RCC 7860 (cell line): ENCODE results near the gene TBC1D8.
A peak's percentile ranks its signal among the peaks of the same experiment; 100 is the strongest.

ENCODE experiments used
- DNase-seq: peaks from one replicate; pipeline ENCODE4 v3.0.0-alpha.2; 2015; ENCODE audit warnings: low spot score
- FAIRE-seq: peaks from 2 replicates; lab custom pipeline; 2012; peaks lifted over from hg19 to GRCh38; lab: Jason Lieb, UNC

TBC1D8 gene

DNA sequence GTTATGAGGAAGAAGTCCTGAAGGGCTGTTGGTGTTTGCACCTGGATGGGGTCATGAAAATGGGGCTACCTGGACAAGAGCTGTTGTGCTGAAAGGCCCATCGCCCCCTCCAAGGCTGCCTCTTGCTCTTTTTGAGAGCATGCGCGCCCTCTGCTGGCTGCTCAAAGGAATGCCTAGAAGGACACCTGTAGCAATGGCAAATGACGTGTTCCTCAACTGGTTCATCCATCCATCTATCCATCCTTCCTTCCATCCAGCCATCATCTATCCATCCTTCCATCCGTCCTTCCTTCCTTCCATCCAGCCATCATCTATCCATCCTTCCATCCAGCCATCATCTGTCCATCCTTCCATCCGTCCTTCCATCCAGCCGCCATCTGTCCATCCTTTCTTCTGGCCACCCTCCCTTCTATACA, 166.3 kb downstream of the TBC1D8 start:
- no peak for FAIRE-seq
- peak; percentile 51 for DNase-seq

DNA sequence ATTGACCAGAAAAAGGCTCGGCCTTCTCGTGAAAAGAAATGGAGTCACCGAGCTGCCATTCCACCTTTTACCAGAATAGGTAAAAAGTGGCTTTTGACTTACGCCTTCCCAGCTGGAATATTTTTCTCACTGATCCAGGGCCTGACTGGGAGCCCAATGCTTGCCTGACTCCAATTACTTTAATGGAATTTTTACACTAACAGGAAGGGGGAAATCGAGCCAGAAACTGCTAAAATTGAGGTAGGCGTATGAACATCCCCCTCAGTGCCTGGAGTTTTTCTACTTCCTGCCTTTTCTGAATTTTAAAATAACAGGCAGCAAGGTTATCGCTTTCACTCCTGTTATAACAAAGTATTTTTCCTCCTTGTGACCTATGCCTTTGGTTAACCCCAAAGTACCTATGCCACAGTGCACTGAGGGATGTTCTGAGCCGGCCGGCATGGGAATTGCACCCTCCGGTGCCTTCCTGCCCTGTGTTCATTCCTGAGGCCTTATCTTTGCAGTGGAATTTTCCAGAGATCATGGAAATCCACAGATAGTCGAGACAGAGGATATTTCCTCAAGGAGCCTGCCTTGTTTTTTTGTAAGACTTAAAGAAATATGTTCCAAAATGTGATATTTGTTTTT, 167.4 kb downstream of the TBC1D8 start:
- DNase-seq (no peak), FAIRE-seq (no peak)

DNA sequence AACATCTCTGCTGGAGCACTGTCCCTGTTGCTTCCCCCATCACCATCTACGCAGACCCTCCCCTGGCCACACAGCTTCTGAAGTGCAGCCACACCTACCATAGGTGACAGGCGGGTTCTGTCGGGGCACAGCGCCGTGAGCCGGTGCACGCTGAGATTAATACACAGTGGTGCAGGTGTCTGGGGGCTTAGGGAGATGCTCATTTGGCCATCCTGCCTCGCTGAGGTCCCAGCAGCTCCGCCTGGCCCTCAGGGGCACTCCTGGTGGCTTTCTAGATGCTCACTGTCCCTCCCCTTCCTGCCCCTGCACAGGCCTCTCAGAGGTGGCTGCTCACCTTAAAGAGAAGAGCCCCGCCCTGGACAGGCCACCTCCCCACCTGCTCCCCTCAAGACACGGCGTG, 168.0 kb downstream of the TBC1D8 start:
- DNase-seq (no peak), FAIRE-seq (no peak)

DNA sequence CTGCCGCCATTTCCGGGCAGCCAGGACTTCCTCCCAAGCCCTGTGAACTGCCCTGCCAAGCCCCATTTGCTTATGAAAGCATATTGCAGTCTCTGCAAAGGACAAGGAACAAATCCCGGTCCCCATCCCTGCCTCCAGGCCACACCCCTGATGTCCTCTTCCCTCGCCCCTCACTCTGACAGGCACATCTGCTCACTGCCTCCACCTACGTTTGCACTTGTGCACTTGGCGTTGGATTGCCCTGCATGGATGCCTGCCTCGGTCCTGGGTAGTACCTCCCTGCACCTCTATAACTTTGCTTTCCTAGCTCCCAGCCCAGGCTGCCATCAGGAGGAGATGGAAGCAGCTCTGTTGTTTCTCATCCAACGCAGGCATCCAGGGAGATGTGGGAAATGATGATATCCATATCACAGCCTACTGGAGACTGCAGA, 168.7 kb downstream of the TBC1D8 start:
- FAIRE-seq (no peak), DNase-seq (no peak)

DNA sequence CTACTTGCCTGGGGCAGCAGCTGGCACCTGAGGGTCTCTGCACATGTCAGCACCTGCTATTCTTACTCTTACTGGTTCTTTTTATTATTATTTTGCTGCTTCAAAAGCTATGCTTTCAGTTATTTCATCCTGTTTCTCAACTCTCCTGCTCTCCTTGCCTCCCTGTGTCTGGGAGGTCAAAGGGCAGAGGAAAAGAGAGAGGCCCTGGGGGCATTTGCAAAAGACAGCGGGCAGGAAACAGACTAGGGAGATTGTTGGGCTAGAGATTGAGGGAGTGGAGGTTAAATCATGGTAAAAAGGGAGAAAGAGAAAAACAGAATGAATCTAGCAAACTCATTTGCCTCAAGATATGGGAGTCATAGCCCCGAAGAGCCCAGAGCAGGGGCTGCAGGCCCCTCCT, 170.2 kb downstream of the TBC1D8 start:
- FAIRE-seq (no peak), DNase-seq (no peak)

DNA sequence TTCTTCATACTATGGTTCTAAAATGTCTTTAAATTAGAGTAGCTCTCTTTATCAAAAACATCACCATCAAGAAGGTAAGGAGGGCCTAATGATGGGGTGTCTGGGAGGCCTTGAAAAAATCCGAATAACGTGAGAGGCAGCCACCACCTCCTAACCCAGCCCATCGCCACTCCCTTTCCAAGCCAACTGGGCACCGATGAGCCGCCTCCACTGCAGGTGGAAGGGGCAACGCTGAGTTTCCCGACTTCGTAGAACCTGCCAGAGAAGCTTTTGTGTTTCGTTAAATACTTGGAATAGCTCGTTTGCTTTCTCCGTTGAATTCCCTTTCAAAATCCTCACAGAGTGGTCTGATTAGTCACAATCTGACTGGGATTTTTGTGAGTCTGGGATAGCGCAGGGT, 171.1 kb downstream of the TBC1D8 start:
- no peak for FAIRE-seq
- DNase-seq: no peak

DNA sequence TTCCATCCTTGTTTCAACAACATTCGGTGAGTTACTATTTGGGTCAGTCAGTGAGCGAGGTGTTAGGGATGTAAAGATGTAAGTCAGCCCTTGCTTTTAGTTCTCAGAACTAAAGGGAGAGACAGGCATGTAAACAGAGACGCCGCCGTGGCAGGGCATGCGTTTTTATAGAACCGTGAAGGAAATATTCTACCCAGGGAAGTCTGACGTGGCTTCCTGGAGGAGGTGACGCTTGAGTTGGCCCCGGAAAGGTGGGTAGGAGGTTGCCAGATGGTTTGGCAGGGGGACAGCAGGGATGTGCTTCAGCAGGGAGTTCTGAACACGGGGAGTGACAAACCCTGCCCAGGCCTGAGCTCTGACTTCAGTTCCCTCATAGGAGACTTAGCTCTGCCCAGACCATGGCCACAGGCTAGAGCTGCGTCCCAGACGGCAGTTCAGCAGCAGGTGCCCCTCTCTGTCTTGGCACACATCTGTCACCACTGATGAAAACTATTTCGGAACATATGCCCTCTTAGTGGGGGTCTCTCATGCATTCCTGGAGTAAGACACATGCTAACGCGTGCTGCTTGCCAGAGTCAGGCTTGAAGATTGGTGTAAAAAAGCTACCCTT, 172.5 kb downstream of the TBC1D8 start:
- FAIRE-seq: no peak

DNA sequence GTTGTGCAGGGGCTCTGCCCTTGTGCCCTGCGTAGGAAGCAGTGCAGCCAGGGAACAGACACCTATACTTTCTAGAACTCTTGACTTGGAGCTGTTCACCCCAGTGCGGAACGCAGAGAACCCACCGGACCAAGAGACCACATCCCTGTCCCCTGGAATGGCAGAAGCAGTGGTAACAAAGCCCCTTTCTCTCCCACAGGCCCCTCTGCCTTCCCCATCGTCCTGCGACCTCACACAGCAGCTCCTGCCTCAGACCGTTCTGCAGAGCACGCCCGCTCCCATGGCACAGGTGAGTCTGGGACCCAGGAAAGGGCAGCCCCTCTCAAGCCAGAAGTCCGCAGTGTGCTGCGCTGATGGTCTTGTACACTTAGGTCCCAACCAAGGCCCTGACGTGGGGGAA, 173.7 kb downstream of the TBC1D8 start:
- FAIRE-seq (no peak), DNase-seq (no peak)

More for the DNA sequence above, 172.5 kb downstream of the TBC1D8 start:
- no peak for DNase-seq

DNA sequence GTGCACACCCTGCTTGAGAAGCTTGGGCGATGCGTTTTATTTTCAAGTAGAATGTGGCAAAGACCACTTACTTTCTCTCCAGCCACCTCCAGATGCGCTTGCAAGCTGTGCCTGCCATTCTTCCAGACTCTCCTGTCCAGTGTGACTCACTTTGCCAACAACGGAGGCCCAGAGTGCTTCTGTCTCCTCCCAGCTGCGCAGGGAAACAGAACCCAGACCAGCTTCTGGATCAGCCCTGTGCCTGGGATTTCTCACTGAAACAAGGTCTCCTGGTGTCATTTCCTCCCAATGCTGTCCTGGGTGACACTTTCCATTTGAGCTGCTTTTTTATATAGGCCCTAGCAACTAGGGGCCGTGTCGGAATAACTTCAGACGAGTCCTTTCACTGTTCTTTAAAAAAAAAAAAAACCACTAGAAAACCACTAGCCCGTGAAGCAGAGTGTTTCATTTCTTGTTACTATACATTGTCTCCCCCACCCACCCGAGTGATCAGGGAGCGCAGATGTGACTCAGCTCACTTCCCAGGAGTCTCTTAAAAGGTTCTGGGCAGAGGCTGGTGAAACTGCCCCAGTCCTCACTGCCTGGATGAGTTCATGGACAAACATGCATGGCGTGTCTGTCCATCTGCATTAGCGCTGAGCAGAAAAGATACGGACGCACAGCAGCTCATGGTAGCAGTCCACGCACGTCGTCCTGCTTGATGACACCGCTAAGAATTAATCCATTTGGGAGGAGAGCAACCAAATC, 174.4 kb downstream of the TBC1D8 start:
- peak; percentile 93 for FAIRE-seq
- DNase-seq: peak; percentile 81

DNA sequence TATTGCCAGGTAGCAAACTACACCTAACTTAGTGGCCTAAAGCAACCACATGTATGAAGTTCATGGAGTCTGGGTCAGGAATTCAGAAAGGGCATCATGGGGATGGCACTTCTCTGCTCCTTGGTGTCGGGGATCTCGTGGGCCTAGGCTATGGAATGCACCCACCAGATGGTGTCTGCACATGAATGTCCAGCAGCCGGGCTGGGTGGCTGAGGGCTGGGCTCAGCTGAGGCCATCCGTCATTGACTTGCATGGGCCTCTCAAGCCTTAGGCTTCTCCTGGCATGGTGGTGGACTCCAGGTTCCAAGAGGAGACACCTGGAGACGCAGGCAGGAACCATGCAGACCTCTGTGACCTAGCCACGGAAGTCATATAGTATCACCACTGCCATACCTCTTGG, 175.1 kb downstream of the TBC1D8 start:
- no peak for DNase-seq
- no peak for FAIRE-seq

DNA sequence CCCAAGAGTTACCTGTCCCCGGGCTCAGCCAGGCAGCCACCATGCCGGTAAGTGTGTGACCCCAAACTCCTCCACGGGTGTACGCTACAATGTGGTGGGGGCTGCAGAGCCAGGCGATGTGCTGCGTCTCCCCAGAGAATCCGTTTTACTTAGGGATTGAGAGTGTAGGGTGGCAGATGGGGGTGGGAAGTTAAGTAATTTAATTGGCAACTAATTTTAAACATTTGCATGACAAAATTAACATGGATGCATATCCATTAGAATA, 175.7 kb downstream of the TBC1D8 start:
- FAIRE-seq (no peak), DNase-seq (no peak)

DNA sequence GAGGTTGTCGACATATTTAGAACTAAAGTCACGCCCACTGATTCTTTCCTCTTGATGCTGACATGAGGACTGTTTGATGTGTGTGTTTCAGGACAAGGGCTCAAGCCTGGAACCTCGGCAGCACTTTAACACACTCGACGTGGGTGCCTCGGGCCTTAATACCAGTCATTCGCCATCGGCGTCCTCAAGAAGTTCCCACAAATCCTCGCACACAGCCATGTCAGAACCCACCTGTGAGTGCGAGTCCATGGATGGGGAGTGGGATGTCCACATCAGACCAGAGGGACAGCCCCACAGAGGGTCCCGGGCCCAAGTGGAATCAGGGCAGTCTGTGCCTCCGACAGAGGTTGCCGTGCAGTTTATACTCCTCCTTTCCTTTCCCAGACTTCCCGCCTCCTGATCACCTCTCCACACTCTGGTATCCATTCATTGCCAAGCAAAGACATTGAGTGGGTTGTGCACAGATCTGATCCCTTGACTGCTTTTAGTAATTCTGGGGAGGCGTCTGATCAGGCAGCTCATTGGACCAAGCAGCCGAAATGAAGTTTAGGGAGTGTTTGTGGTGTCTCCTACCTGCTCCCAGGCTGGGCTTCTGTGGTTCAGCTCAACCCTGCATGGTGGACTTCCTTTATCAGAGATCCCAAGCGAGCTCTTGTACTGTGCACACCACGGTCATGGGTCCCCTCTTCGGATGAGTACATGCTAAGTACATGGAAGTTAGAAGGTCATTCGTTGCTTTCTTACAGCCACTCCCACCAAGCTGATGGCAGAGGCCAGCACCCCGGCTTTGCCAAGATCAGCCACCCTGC, 176.3 kb downstream of the TBC1D8 start:
- DNase-seq: no peak
- FAIRE-seq: no peak

DNA sequence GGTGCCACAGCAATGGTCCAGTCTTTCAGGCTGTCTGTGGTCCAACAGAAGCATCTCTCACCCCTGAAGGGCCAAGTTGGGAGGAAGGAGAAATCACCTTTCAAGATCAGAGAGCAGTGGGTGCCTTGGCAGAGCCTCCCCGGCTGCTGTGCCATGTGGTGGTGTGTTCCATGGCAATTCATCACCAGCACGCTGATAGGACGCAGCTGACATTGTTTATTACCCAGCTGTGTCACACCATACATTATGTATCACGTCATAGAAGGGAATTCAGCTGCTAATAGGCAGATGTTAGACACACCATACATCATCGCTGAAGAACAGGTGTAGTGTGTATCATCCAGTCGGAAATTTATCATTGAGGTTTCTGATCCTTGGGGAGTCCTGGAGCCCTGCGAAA, 178.7 kb downstream of the TBC1D8 start:
- DNase-seq (no peak), FAIRE-seq (no peak)

DNA sequence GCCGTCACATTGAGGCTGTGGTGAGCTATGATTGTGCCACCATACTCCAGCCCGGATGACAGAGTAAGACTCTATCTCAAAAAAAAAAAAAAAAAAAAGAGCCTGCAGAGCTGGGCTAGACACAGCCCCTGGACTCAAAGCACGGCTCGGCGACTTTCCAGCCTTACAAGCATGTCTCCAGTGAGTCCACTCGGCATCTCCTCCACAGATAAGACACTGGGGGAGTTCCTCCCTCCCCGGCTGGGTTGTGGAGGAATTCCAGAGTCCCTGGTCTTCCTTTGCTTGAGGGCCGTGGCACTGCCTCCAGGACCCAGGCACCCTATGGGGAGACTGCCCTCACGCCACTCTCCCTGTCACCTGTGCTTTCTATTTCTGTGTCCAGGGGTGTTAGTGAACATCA, 180.0 kb downstream of the TBC1D8 start:
- FAIRE-seq: no peak
- no peak for DNase-seq

DNA sequence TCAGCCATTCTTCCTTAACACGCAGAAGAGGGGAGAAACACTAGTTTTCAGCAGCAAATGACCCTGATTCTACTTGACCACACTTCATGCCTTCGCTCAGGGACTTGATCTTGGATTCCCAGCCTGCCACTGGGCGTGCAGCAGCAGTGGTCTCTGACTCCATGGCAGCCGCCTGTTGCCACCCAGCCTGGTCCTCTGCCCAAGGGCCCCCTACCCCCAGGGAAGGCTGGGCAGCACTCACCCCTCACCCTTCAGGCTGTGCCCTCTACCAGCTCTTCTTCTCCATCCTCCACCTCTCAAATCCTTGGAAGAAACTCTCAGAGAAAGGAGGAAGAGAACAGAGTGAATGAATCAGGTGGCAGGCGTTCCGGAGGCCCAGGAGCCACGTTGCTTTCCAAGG, 181.2 kb downstream of the TBC1D8 start:
- FAIRE-seq (no peak), DNase-seq (no peak)

DNA sequence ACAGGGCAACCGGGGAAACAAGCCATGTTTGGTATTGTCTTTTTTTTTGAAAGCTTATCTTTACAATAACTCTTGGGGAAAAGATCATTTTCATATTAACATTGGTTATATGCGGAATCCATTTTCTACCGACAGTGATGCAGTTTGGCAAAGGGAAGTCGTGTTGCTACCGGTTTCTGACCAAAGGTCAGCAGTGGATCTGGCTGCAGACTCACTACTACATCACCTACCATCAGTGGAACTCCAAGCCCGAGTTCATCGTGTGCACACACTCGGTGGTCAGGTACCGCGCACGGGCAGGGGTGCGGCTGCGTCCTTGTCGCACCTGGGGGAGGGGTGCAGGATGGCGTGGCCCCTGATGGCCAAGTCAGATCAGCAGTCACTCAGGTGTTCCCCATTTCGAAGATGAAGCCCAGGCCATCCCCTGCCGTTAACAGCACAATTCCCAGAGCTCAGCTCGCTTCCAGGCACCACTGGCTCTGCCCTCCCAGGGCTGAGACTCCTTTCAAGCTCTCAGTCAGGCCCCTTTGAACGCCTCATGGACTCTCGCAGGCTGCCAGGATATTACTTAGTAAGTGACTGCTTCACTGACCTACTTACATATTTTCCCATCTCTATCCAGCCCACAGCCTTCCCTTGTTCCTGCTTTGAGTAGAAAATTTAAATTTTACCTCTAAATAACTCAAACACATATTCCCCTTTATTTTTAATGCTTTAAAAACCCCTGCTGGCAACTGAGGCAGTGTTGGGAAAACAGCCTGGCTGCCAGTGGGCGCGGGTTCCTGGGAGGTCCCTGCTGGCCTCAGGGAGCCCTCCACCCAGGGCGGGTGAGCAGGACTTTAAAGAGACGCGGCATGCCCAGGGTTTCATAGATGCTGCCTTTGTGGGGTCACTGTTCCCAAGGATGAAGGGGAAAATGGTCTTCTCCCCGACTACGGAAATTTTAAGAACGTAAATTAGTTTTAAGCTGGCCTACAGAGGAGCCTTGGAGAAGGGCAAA, 182.7 kb downstream of the TBC1D8 start:
- DNase-seq: no peak
- FAIRE-seq: no peak

DNA sequence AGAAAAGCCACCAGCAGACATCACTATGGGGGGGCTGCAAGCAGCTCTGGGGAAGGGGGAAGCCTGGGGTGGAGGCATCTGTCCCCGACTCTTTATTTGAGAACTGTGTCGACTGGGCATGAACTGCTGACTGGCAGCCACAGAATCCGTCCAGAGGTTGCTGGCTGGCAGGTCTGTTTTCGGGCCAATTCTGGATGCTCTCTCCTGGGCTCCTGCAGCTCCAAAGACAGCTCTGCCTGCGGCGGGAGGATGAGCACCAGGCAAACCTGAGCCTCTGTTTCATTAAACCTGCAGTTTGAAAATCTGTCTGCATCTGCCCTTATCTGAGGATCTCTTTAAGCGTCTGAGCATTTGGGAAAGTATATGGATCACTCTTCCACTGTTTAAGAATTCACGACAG, 183.5 kb downstream of the TBC1D8 start:
- FAIRE-seq (no peak), DNase-seq (no peak)

DNA sequence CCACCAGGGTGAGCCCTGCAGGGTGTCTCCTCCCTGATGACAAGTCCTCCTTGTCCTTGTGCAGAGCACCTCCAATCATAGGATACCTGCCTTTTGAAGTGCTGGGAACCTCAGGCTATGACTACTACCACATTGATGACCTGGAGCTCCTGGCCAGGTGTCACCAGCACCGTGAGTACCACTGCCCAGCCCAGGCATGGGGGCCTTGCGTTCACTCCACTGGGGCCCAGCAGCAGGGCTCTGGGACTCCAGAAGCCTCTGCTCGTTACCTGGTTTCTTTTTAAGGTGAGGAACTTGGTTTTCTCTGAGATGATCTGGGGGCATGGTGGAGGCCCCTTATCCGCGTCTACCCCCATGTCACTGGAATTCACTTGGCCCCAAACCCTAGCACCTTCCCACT, 185.6 kb downstream of the TBC1D8 start:
- DNase-seq (no peak), FAIRE-seq (no peak)

DNA sequence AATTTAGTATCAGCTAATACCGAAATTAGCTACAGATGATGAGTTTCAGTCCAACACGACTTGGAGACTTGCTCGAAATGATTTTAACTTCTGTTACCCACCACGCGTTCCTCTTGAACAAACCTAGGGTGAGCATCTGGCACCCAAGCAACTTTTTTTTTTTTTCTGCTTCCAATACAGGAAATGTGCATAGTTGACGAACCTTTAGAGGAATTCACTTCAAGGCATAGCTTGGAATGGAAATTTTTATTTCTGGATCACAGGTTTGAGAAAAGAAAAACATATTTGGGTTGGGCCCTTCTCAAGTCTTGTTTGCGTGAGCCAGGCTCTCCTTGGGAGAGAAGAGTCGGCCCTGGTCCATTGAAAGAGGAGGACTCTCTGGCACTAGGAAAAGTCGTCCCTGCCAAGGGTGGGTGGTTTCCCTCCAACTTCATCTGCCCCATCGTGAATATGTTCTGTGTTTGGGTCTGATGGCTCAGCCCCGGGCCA, 186.5 kb downstream of the TBC1D8 start:
- DNase-seq: no peak
- no peak for FAIRE-seq

DNA sequence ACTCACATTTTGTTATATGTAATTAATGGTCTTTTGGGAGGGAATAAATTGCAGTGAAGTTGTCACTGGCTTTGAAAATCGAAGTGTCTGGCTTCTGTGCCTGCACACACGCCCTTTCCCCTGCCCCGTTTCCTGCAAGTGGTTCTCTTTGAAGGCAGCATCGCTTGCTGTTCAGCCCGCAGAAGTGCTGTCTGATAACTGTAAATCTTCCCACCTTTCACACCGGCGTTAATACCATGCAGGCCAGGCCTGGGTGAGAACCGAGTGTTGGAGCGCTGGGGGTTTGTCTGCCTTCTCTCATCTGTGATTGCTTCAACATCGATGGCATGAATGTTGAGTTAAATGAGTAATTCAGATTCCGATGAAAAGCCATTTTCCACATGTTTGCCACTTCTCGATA, 187.0 kb downstream of the TBC1D8 start:
- FAIRE-seq (no peak), DNase-seq (no peak)
